ENCODE measurements around the gene GRPR. TPM values are rescaled to one million over a fixed set of nuclear protein-coding genes. Genes with fewer than 3 reads are reported as not detected.

GRPR gene
- total RNA-seq, 6 experiments from 2014 or later = 0.11 to 0.28 (median 0.23) TPM; not detected in 1

DNA sequence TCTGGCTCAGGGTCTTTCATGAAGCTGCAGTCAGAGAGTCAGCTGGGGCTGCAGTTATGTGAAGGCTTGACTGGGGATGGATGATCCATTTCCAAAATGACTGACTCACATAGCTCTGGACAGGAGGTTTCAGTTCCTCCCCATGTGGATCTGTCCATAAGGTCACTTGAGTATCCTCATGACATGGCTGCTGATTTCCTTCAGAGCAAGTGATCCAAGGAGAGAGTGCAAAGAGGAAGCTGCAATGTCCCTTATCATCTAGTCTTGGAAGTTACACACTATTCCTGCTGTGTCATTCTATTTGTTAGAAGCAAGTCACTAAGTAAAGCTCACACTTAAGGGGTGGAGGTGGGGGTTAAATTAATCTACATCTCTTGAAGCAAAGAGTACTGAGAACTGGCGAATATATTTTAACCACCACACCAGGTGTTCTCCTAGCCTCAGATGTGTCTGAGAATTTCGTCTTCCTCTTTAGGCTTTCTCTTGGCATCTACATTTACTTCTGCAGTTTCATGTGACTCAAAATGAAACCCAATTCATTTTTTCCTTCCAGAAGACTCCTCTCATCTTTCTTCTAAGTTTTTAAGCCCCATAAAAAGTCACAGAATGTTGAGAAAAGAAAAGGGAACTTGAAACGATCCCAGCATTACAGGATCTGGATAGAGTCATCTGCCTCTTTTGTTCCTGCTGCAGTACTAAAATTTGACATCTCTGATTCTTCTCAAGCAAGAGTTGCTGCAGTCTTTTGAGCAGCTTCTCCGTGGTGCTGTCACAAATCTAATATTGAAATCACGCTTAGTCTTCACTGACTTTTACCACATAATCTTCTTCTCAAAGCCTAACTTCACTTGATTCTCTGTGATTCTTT, 3.8 kb upstream of the GRPR start:
- Mint-ChIP-seq H3K27me3 (ENCODE audit: insufficient read depth) (no peaks in the 10 kb centered on the region; the same call in 1 of the 2 replicates), H3K9me3 (peaks cover 6% of the 10 kb centered on the region; the same call in 1 of the 2 replicates), H3K4me1 (ENCODE audit: low read depth) (peaks cover 26% of the 10 kb centered on the region), H3K36me3 (ENCODE audit: low read depth) (peaks cover 8% of the 10 kb centered on the region), H3K4me3 (no peak overlapping the region), H3K27ac (no peak overlapping the region)
- TF ChIP-seq, protein P1, sequence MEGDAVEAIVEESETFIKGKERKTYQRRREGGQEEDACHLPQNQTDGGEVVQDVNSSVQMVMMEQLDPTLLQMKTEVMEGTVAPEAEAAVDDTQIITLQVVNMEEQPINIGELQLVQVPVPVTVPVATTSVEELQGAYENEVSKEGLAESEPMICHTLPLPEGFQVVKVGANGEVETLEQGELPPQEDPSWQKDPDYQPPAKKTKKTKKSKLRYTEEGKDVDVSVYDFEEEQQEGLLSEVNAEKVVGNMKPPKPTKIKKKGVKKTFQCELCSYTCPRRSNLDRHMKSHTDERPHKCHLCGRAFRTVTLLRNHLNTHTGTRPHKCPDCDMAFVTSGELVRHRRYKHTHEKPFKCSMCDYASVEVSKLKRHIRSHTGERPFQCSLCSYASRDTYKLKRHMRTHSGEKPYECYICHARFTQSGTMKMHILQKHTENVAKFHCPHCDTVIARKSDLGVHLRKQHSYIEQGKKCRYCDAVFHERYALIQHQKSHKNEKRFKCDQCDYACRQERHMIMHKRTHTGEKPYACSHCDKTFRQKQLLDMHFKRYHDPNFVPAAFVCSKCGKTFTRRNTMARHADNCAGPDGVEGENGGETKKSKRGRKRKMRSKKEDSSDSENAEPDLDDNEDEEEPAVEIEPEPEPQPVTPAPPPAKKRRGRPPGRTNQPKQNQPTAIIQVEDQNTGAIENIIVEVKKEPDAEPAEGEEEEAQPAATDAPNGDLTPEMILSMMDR (IDR thresholded peaks at IDR 0.05) = no peak
- DNase-seq = no peak

DNA sequence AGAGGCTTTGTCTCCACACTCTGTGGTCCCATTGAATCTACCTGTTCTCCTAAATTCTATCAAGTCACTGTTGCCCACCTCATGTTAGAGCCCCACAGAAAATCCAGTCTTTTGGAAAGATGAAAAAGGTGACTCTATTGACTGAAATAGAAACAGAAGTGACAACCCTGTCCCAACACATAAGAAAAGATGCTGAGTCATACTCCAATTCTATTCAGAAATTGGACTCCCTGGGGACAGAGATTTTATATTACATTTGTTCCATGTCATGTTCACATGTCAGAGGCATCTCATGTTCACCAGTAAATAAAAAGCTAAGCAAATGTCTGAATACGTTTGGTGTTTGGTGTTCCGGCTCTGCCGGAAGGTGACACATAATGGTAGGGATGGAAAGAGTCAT, 2.9 kb upstream of the GRPR start:
- TF ChIP-seq, protein P1 (IDR thresholded peaks at IDR 0.05) = no peak
- DNase-seq = no peak
- Mint-ChIP-seq H3K36me3 (ENCODE audit: low read depth) (peaks cover 8% of the 10 kb centered on the region), H3K4me3 (no peak overlapping the region), H3K4me1 (ENCODE audit: low read depth) (peaks cover 20% of the 10 kb centered on the region), H3K27ac (no peak overlapping the region), H3K27me3 (ENCODE audit: insufficient read depth) (no peaks in the 10 kb centered on the region; the same call in 1 of the 2 replicates), H3K9me3 (peaks cover 6% of the 10 kb centered on the region; the same call in 1 of the 2 replicates)

DNA sequence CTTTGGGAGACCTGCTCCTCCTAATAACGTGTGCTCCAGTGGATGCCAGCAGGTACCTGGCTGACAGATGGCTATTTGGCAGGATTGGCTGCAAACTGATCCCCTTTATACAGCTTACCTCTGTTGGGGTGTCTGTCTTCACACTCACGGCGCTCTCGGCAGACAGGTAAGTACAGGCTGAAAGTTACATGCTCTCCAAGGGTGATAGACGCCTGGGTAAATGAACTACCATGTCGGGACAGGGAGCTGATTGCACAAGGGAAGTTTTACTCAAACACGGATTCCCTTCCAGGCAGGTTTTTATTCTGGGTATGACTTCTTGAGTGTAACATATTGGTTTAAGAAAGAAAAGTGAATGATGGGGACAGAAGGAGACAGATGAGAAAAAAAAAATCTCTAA, 836 bp downstream of the GRPR start:
- no peak overlapping the region for H3K4me3 Mint-ChIP-seq

DNA sequence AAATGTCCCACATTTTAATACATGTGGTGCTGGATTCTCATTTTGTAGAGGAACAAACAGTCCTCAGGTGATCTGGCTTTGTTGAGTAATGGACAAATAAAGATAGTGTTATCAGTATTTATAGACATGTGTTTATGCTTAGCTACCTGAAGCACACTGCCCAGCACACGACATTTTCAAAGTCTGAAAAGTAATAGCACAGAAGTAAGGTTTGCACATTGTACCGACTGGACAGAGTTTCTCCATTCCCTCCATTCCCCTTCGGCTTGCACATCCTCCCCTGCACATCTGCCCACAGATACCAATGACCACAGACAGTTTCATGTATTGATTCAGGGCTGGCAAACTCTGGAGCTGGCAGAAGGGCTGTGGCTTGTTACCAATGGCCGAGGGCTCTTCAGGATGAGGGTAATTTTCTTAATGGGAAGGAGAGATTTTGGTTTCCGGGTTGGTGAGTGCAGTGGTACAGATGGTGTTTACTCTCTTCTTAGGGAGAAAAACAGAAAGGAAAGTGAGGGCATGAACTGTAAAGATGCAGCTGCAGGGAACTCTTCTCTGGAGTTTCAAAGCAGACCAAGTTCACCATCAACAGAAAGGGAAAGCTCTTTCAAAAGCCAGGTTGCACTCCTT, 2.3 kb downstream of the GRPR start:
- TF ChIP-seq, protein P1 (IDR thresholded peaks at IDR 0.05) = no peak
- Mint-ChIP-seq H3K27ac (no peak overlapping the region), H3K27me3 (ENCODE audit: insufficient read depth) (no peaks in the 10 kb centered on the region), H3K36me3 (ENCODE audit: low read depth) (no peaks in the 10 kb centered on the region), H3K4me1 (ENCODE audit: low read depth) (peaks cover 19% of the 10 kb centered on the region), H3K9me3 (no peaks in the 10 kb centered on the region), H3K4me3 (0 out of 2 replicates have a peak overlapping the region, but pooled peaks have one; percentile 26)
- DNase-seq = no peak

More for the DNA sequence above, 836 bp downstream of the GRPR start:
- Mint-ChIP-seq H3K9me3 (peaks cover 3% of the 10 kb centered on the region; the same call in 1 of the 2 replicates), H3K36me3 (ENCODE audit: low read depth) (peaks cover 8% of the 10 kb centered on the region), H3K27me3 (ENCODE audit: insufficient read depth) (no peaks in the 10 kb centered on the region), H3K27ac (no peak overlapping the region), H3K4me1 (ENCODE audit: low read depth) (peaks cover 25% of the 10 kb centered on the region)
- DNase-seq = no peak
- TF ChIP-seq, protein P1 (IDR thresholded peaks at IDR 0.05) = no peak

DNA sequence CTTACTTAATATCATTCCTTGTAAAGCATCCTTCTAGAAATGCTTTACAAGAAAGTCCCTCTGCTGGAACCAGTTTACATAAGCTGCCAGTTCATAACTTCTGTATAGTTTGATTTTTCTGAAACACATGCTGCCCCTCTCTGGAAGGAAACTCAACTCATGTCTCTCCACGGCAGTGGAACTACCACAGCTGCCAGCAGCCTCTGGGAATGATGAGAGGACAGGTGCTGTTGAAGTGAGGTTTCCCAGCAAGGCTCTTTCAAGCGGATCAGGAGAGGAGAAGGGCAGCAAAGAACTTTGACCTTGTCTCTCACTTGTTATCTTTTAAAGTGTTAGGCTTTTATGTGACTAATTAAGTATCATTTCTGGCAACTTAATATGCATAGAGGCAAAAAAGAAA, 7.3 kb downstream of the GRPR start:
- Mint-ChIP-seq H3K27ac (no peak overlapping the region), H3K9me3 (no peaks in the 10 kb centered on the region), H3K4me3 (no peak overlapping the region), H3K4me1 (ENCODE audit: low read depth) (peaks cover 2% of the 10 kb centered on the region; the same call in 1 of the 2 replicates), H3K27me3 (ENCODE audit: insufficient read depth) (no peaks in the 10 kb centered on the region), H3K36me3 (ENCODE audit: low read depth) (no peaks in the 10 kb centered on the region)
- TF ChIP-seq, protein P1 (IDR thresholded peaks at IDR 0.05) = no peak
- no peak for DNase-seq

All from HFFc6 (cell line).